Thoracic aorta (tissue), 2 donors: ENCODE results near the gene SSX2IP. TPM values are rescaled to one million over a fixed set of nuclear protein-coding genes. Genes with fewer than 3 reads are reported as not detected.
"Not testable (repeated sequence)": the region's sequence is repeated elsewhere in the genome, so short reads cannot be mapped to it uniquely, and the experiment has no call there.

Source experiments
- ATAC-seq: fragments of 150-250 bp; one replicate; pipeline ENCODE4 v1.8.0; 2017; ENCODE audit warnings: low read depth; ENCODE audit not compliant: insufficient number of reproducible peaks, low FRiP score
- DNase-seq: peaks from one replicate; pipeline ENCODE4 v3.0.0-alpha.2; 2020; ENCODE audit warnings: low spot score
- H3K27ac ChIP-seq, 2 donors: fragments of 200-600 bp; sonication (generic); 1 replicate in 1 of 2; 2 replicates in 1 of 2; pipeline ENCODE4 v1.5.1; 2016; ENCODE audit warnings: mild to moderate bottlenecking in 2 of 2, moderate library complexity in 2 of 2
- H3K27me3 ChIP-seq: fragments of 200-600 bp; sonication (generic); replicated peaks from 2 replicates; pipeline ENCODE4 v1.6.0; 2016; ENCODE audit warnings: mild to moderate bottlenecking; ENCODE audit not compliant: insufficient read depth
- H3K36me3 ChIP-seq: fragments of 200-600 bp; sonication (generic); one replicate; pipeline ENCODE4 v1.5.1; 2016
- H3K4me1 ChIP-seq, 2 donors: fragments of 200-600 bp; sonication (generic); 1 replicate in 1 of 2; 2 replicates in 1 of 2; pipeline versions ENCODE4 v1.5.1 to v1.6.0; 2016; ENCODE audit warnings: low read depth in 2 of 2, mild to moderate bottlenecking in 1 of 2; ENCODE audit not compliant: control insufficient read depth in 1 of 2
- H3K4me3 ChIP-seq: fragments of 200-600 bp; sonication (generic); 2 replicates; pipeline ENCODE4 v1.5.1; 2016; ENCODE audit warnings: mild to moderate bottlenecking
- H3K9me3 ChIP-seq: fragments of 200-600 bp; sonication (generic); 2 replicates; pipeline ENCODE4 v1.5.1; 2016
- total RNA-seq, 2 donors: library from RNA; depleted of rRNA; stranded (reverse); fragments of >200 nt; gene quantifications; one replicate each; pipeline versions ENCODE4 v1.1.0 to v1.2.3, GENCODE V29; 2016
- TF ChIP-seq, protein P1 (sequence below): fragments of 200-600 bp; sonication (generic); IDR thresholded peaks from one replicate; pipeline ENCODE4 v1.5.1; 2019; ENCODE audit warnings: antibody characterized with exemption

SSX2IP gene
- total RNA-seq, 2 donors from 2014 or later = 6.1 to 12.3 TPM

GRCh38 chr1:84724128-84724860 is 34.0 kb upstream of the SSX2IP start:
- no peaks in the 10 kb centered on the region for H3K27me3 ChIP-seq
- no peak overlapping the region for H3K27ac ChIP-seq
- no peak overlapping the region for H3K4me3 ChIP-seq
- H3K4me1 ChIP-seq = peaks cover 20 to 43% of the 10 kb centered on the region in 2 donors
- H3K9me3 ChIP-seq = no peaks in the 10 kb centered on the region
- DNase-seq (no peak), ATAC-seq (no peak)
- H3K36me3 ChIP-seq = no peaks in the 10 kb centered on the region
- TF ChIP-seq, protein P1, sequence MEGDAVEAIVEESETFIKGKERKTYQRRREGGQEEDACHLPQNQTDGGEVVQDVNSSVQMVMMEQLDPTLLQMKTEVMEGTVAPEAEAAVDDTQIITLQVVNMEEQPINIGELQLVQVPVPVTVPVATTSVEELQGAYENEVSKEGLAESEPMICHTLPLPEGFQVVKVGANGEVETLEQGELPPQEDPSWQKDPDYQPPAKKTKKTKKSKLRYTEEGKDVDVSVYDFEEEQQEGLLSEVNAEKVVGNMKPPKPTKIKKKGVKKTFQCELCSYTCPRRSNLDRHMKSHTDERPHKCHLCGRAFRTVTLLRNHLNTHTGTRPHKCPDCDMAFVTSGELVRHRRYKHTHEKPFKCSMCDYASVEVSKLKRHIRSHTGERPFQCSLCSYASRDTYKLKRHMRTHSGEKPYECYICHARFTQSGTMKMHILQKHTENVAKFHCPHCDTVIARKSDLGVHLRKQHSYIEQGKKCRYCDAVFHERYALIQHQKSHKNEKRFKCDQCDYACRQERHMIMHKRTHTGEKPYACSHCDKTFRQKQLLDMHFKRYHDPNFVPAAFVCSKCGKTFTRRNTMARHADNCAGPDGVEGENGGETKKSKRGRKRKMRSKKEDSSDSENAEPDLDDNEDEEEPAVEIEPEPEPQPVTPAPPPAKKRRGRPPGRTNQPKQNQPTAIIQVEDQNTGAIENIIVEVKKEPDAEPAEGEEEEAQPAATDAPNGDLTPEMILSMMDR = no peak

- DNase-seq = no peak
- H3K9me3 ChIP-seq = no peaks in the 10 kb centered on the region
- no peak for ATAC-seq
- TF ChIP-seq, protein P1 = no peak
- H3K36me3 ChIP-seq = no peaks in the 10 kb centered on the region
- no peaks in the 10 kb centered on the region for H3K27me3 ChIP-seq
- no peak overlapping the region for H3K27ac ChIP-seq
- H3K4me1 ChIP-seq = peaks cover 23 to 44% of the 10 kb centered on the region in 2 donors
- no peak overlapping the region for H3K4me3 ChIP-seq
Observed at GRCh38 chr1:84722794-84723193, 32.5 kb upstream of the SSX2IP start.

DNA sequence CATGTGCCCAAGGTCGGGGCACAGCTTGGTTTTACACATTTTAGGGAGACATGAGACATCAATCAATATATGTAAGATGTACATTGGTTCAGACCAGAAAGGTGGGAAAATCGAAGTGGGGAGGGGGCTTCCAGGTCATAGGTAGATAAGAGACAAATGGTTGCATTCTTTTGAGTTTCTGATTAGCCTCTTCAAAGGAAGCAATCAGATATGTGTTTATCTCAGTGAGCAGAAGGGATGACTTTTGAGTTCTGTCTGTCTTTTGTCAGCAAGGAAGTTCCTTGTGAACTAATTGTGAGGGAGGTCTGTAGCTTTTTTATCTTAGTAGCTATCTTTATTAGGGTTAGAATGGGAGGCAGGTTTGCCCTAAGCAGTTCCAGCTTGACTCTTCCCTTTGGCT is 31.6 kb upstream of the SSX2IP start:
- not testable (repeated sequence) for H3K36me3 ChIP-seq, H3K4me3 ChIP-seq, ATAC-seq, H3K9me3 ChIP-seq, H3K27ac ChIP-seq, DNase-seq, H3K27me3 ChIP-seq
- H3K4me1 ChIP-seq = peaks cover 17 to 35% of the 10 kb centered on the region in 2 donors

DNA sequence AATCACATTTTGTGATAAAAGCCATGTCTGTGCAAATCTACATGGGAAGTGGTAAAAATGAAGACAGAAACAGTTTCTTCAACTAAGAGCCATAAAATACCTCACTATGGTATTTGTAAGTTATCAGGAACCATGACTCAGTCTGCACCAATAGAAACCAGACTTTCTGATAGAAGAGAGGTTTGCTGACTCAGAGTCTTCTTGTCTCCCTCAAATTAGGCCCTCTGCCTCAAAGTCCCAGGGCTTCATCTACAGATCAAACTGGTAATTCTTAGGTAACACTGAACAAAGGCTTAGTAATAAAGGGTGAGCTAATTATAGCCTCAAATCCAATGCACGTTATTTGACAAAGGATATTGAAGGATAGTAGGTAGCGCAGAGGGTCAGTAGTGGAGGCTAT is 30.9 kb upstream of the SSX2IP start:
- peak overlapping the region in 1 of 2 donors; percentile 70 for H3K27ac ChIP-seq
- no peak for ATAC-seq

GRCh38 chr1:84720221-84720780 is 30.0 kb upstream of the SSX2IP start:
- Histone ChIP-seq H3K4me1 (peaks cover 11 to 24% of the 10 kb centered on the region in 2 donors), H3K27me3 (no peaks in the 10 kb centered on the region), H3K4me3 (peak overlapping the region; percentile 6), H3K9me3 (no peaks in the 10 kb centered on the region), H3K27ac (peak overlapping the region; percentile 70), H3K36me3 (no peaks in the 10 kb centered on the region)
- DNase-seq (no peak), ATAC-seq (no peak)
- TF ChIP-seq, protein P1 = no peak

More for the DNA sequence above, 30.9 kb upstream of the SSX2IP start:
- Histone ChIP-seq H3K4me1 (peaks cover 11 to 28% of the 10 kb centered on the region in 2 donors), H3K9me3 (no peaks in the 10 kb centered on the region), H3K4me3 (no peak overlapping the region), H3K36me3 (no peaks in the 10 kb centered on the region), H3K27me3 (no peaks in the 10 kb centered on the region)
- TF ChIP-seq, protein P1 = no peak
- no peak for DNase-seq
